HTR-8/SVneo (cell line): ENCODE data around the gene SLC52A1.
A peak's percentile ranks its signal among the peaks of the same experiment; 100 is the strongest.

Source experiments
- DNase-seq: peaks from one replicate; pipeline ENCODE4 v3.0.0; 2011; ENCODE audit warnings: low spot score, mixed read lengths; ENCODE audit not compliant: insufficient read length
- FAIRE-seq: peaks from 2 replicates; lab custom pipeline; 2011; peaks lifted over from hg19 to GRCh38; lab: Jason Lieb, UNC

Gene SLC52A1

DNA sequence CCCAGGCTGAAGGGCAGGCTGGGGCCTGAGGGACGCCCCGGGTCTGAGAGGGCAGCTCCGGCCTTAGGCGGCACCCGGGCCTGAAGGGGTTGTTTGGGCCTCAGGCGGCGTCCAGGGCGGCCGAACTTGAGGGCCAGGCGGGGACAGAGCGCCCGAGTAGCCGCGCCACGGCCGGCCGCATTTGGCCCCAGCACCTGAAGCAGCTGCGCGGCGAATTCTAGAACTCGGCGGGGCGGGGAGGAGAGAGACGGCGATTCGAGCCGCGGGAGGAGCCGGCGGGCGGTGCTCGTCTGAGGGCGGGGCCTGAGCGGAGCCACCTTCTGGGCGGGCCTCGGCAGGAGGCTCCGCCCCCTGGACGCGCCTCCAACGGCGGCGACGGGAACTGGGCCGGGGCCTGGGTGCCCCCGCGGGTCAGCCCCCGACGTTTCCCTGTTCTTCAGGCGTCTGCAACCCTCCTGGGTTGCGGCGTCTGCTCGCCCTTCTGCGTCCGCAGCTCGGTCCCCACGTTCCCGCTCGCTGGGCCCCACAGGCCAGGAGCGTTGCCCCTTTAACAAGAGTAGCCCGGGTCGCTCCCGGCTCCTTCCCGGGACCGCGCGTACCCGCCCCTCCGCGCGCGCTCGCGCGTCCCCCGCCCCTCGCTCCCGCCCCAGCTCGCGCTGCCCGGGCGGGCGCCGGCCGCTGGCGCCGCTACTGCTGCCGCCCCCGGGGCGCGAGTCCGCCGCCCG lies 37.8 kb downstream of the SLC52A1 start, which contains the start of the genes INCA1 and KIF1C:
Gene INCA1, minus strand, starts transcription at position 221 of the 725 bp plus-strand sequence. CDS start 3,085 bp downstream, outside the sequence.
Gene KIF1C, plus strand, starts transcription at position 649 of the 725 bp plus-strand sequence. CDS start 2,297 bp downstream, outside the sequence.
- DNase-seq = peak; percentile 95
- peak; percentile 93 for FAIRE-seq

DNA sequence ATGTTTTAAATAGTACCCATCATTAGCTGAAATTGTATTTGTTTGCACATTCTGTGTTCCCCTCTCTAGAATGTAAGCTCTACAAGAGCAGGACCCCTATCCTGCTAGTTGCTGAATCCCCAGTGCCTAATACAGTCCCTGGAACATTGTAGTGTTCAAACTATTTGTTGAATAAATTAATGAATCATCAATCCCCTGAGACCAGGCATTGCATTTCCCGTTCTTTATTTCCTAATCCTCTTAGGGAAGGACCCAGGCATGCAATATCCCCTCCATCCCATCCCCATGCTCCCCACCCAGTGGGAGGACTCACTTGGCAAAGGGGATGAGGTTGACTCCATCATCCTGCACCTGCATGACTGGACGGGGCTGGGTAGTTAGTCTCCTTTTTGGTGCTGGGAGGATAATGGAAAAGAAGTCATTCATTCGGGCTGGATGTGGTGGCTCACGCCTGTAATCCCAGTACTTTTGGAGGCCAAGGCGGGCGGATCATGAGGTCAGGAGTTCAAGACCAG lies 41.1 kb downstream of the SLC52A1 start:
- FAIRE-seq (no peak), DNase-seq (no peak)

DNA sequence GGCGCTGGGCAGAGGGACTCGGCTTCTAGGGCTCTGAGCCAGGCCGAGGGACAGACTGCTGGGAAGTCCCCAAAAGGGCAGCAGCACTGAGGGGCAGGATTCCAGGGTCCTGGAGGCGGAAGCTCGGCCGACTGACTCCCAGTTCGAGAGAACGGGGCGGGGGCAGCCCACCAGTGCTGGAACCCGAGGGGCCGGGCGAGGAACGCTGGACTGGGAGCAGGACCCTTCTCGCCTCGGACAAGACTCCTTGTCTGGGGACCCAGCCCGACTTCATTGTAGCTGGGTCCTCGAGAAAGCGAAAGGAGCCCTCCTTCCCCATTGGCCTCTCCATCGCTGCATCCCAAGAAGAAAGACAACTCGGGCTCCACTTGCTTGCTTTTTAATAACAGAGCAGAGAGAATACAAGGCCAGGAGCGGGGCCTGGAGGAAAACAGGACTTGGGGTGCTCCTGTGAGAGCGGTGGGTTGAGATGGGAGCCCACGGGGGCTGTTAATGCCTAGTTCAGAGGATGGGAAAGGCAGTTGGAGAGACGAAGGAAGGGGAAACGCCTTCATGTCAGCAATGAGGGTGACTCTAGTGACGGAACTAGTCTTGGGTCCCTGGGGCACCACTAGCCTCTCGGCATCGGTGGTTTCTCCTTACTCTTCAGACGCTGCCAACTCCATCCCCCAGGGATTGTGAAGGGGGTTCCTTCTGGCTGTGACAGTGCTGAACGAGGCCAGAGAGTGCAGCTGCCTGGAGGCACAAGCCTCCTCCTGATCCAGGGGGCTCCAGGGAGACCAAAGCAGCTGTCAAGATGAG lies 47.3 kb downstream of the SLC52A1 start:
- FAIRE-seq (no peak), DNase-seq (no peak)

DNA sequence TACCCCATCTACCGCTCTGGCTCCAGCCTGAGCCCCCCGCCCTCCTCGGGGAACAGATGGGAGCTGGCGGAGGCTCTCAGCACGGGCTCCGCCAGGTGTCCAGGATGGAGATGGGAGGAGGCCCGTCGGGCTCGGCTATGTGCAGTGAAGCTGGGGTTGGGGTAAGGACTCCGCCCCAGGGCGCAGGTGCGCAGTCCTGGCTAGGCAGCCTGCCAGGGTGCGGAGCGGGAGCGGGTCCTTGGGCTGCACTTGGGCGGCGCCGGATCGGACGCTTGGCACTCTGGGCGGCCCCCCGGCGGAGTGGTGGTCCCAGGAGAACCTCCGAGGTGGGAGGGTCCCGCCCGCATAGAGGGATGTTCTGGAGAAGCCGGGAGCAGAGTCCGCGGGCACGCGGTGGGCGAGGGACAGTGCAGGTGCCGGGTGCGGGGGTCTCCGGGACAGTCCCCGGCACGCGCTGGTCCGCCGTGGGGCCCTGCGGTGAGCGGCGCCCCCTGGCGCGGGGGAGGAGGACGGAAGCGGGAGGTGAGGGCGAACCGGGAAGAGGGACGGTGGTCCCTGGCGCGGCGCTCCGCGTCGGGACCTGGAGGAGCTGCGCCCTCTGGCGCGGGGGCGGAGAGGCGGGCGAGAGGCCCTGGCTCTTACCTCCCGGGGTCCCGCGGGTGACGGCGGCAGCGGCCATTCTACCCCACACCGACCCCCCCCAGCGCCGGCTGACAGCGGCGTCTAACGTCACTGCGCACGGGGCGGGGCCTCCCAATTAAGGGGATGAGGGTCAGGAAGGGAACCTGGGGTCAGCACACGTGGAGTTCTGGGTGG lies 48.1 kb downstream of the SLC52A1 start, which contains the start of gene CAMTA2:
Gene CAMTA2, minus strand, starts transcription at position 725 of the 816 bp plus-strand sequence. CDS start 1,453 bp downstream, outside the sequence.
- peak; percentile 85 for DNase-seq
- peak; percentile 89 for FAIRE-seq

DNA sequence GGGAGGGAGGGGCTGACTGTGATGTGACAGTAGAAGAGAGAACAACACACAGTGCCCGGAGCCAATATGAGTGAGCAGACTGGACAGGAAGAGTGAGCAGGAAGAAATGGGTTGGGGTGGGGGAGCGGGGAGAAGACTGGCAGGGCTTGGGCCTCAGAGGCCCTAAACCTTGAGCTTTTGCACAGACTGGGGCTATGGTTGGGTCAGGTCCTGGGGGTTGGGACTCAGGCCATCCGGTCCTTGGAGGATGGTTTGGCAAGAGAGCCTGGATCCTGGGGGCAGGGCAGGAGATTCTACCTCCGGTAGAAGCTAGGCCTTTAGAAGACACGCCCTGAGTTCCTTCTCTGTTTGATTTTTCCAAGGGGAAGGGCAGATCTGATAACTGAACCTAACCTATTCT lies 48.8 kb downstream of the SLC52A1 start:
- FAIRE-seq (no peak), DNase-seq (no peak)
